ENCODE measurements around the gene CHRND.

DNA sequence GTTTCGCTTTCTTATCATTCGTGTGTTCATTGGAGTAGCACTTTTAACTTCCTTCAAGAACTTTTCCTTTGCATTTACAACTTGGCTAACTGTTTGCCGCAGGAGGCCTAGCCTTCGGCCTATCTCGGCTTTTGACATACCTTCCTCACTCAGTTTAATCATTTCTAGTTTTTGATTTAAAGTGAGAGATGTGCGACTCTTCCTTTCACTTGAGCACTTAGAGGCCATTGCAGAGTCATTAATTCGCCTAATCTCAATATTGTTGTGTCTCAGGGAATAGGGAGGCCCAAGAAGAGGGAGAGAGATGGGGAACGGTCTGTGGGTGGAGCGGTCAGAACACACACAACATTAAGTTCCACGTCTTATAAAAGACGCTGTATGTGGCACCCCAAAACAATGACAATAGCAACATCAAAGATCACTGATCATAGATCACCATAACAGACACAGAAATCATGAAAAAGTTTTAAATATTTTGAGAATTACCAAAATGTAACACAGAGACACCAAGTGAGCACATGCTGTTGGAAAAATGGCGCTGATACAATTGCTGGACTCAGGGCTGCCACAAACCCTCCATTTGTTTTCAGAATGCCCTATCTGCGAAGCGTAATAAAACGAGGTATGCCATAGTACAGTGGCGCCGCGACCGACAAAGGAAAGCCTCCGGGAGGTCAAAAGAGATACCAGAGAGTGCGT lies 23.8 kb downstream of the CHRND start:
- TF ChIP-seq, protein P1, sequence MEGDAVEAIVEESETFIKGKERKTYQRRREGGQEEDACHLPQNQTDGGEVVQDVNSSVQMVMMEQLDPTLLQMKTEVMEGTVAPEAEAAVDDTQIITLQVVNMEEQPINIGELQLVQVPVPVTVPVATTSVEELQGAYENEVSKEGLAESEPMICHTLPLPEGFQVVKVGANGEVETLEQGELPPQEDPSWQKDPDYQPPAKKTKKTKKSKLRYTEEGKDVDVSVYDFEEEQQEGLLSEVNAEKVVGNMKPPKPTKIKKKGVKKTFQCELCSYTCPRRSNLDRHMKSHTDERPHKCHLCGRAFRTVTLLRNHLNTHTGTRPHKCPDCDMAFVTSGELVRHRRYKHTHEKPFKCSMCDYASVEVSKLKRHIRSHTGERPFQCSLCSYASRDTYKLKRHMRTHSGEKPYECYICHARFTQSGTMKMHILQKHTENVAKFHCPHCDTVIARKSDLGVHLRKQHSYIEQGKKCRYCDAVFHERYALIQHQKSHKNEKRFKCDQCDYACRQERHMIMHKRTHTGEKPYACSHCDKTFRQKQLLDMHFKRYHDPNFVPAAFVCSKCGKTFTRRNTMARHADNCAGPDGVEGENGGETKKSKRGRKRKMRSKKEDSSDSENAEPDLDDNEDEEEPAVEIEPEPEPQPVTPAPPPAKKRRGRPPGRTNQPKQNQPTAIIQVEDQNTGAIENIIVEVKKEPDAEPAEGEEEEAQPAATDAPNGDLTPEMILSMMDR (optimal IDR thresholded peaks at IDR 0.05 in 1 of 3, IDR thresholded peaks at IDR 0.05 in 1 of 3, conservative IDR thresholded peaks at IDR 0.05 in 1 of 3; ENCODE audit: extremely low read depth in 1 of 3, insufficient read depth in 2 of 3, low read length in 3 of 3): no peak
- no peak for TF ChIP-seq EZH2 (IDR thresholded peaks at IDR 0.05; ENCODE audit: low read length)

All from keratinocyte (primary cell).